OCI-LY1 (cell line): Measurements from ENCODE around the gene IFNL3.

Experiments
- H2AFZ ChIP-seq: fragments of 200-600 bp; sonication (generic), shearing (Covaris generic); 2 replicates; pipeline ENCODE4 v1.6.0; 2014; ENCODE audit warnings: antibody characterized with exemption, mild to moderate bottlenecking, low read length
- H3F3A ChIP-seq: fragments of 200-600 bp; sonication (generic), shearing (Covaris generic); 2 replicates; pipeline ENCODE4 v1.6.0; 2014; ENCODE audit warnings: mild to moderate bottlenecking, antibody characterized with exemption, low read length, moderate library complexity; ENCODE audit not compliant: insufficient read depth
- H3K27ac ChIP-seq: fragments of 200-600 bp; sonication (generic); 2 replicates; pipeline ENCODE4 v1.5.1; 2014; ENCODE audit warnings: low read length, mixed run types, mild to moderate bottlenecking, low read depth; ENCODE audit not compliant: poor library complexity, severe bottlenecking
- H3K27me3 ChIP-seq: fragments of 200-600 bp; sonication (generic); 2 replicates; pipeline ENCODE4 v1.6.0; 2014; ENCODE audit warnings: antibody characterized with exemption, mild to moderate bottlenecking, low read length, moderate library complexity; ENCODE audit not compliant: insufficient read depth
- H3K36me3 ChIP-seq: fragments of 200-600 bp; sonication (generic); 2 replicates; pipeline ENCODE4 v1.6.1; 2014; ENCODE audit warnings: mild to moderate bottlenecking, antibody characterized with exemption, low read length, moderate library complexity, mixed read lengths; ENCODE audit not compliant: insufficient read depth
- H3K4me1 ChIP-seq: fragments of 200-600 bp; sonication (generic); 2 replicates; pipeline ENCODE4 v1.5.1; 2014; ENCODE audit warnings: mild to moderate bottlenecking, low read length, moderate library complexity; ENCODE audit not compliant: insufficient read depth, severe bottlenecking
- H3K4me2 ChIP-seq: fragments of 200-600 bp; sonication (generic), shearing (Covaris generic); 2 replicates; pipeline ENCODE4 v1.6.1; 2014; ENCODE audit warnings: low read length
- H3K4me3 ChIP-seq: fragments of 200-600 bp; sonication (generic); 2 replicates; pipeline ENCODE4 v1.5.1; 2014; ENCODE audit warnings: low read length, low read depth, mild to moderate bottlenecking, mixed read lengths; ENCODE audit not compliant: poor library complexity, severe bottlenecking
- H3K79me2 ChIP-seq: fragments of 200-600 bp; shearing (Covaris generic); 2 replicates; pipeline ENCODE4 v1.6.1; 2016; ENCODE audit warnings: mixed run types, low read length, mixed read lengths; ENCODE audit not compliant: insufficient read depth
- H3K9ac ChIP-seq: fragments of 200-600 bp; sonication (generic), shearing (Covaris generic); 2 replicates; pipeline ENCODE4 v1.6.1; 2014; ENCODE audit warnings: mild to moderate bottlenecking, low read length, mixed read lengths
- H3K9me2 ChIP-seq: fragments of 200-600 bp; sonication (generic), shearing (Covaris generic); 2 replicates; pipeline ENCODE4 v1.6.1; 2014; ENCODE audit warnings: low read depth, mild to moderate bottlenecking, low read length, mixed read lengths
- H3K9me3 ChIP-seq: fragments of 200-600 bp; shearing (Covaris generic); 2 replicates; pipeline ENCODE4 v1.6.1; 2014; ENCODE audit warnings: low read length, mixed read lengths
- H4K20me1 ChIP-seq: fragments of 200-600 bp; sonication (generic), shearing (Covaris generic); 2 replicates; pipeline ENCODE4 v1.6.0; 2016; ENCODE audit warnings: mild to moderate bottlenecking, low read length; ENCODE audit not compliant: insufficient read depth
- CTCF ChIP-seq: fragments of 200-600 bp; sonication (generic), shearing (Covaris generic); IDR thresholded peaks from 2 replicates; pipeline ENCODE4 v1.5.1; 2017; ENCODE audit warnings: mild to moderate bottlenecking, antibody characterized with exemption, low read length, moderate library complexity, mixed read lengths
- EZH2 ChIP-seq: fragments of 200-600 bp; sonication (generic), shearing (Covaris generic); IDR thresholded peaks from 2 replicates; pipeline ENCODE4 v1.8.0; 2017; ENCODE audit warnings: borderline replicate concordance, mixed run types, mild to moderate bottlenecking, antibody characterized with exemption, low read length, moderate library complexity, mixed read lengths

The IFNL3 gene

GRCh38 chr19:39211731-39212374 is 33.0 kb downstream of the IFNL3 start:
- Histone ChIP-seq H2AFZ (no peak overlapping the region), H3F3A (no peaks in the 10 kb centered on the region), H3K27me3 (peaks cover 9% of the 10 kb centered on the region; the same call in 1 of the 2 replicates), H3K79me2 (no peaks in the 10 kb centered on the region), H3K9me3 (no peaks in the 10 kb centered on the region), H3K4me2 (no peak overlapping the region), H3K27ac (no peak overlapping the region), H3K4me3 (no peak overlapping the region), H3K9me2 (no peaks in the 10 kb centered on the region), H3K9ac (no peak overlapping the region), H4K20me1 (no peaks in the 10 kb centered on the region), H3K4me1 (no peaks in the 10 kb centered on the region), H3K36me3 (no peaks in the 10 kb centered on the region; the same call in 1 of the 2 replicates)
- TF ChIP-seq EZH2: no peak

- H4K20me1 ChIP-seq: no peaks in the 10 kb centered on the region
- no peak overlapping the region for H3K4me2 ChIP-seq
- no peaks in the 10 kb centered on the region for H3K9me3 ChIP-seq
- no peak overlapping the region for H3K9ac ChIP-seq
- no peaks in the 10 kb centered on the region for H3F3A ChIP-seq
- no peak for TF ChIP-seq CTCF
- 0 out of 2 replicates have a peak, but pooled peaks cover 5% of the 10 kb centered on the region for H3K27me3 ChIP-seq
- no peak overlapping the region for H3K27ac ChIP-seq
- no peak overlapping the region for H2AFZ ChIP-seq
- no peaks in the 10 kb centered on the region for H3K79me2 ChIP-seq
- H3K36me3 ChIP-seq: no peaks in the 10 kb centered on the region
- H3K9me2 ChIP-seq: no peaks in the 10 kb centered on the region
- no peak overlapping the region for H3K4me3 ChIP-seq
- no peaks in the 10 kb centered on the region for H3K4me1 ChIP-seq
Measured at GRCh38 chr19:39209196-39209595, 35.6 kb downstream of the IFNL3 start.

- Histone ChIP-seq H3K4me3 (no peak overlapping the region), H3K36me3 (no peaks in the 10 kb centered on the region), H4K20me1 (no peaks in the 10 kb centered on the region), H2AFZ (no peak overlapping the region), H3K9me3 (no peaks in the 10 kb centered on the region), H3K9me2 (no peaks in the 10 kb centered on the region), H3K9ac (no peak overlapping the region), H3K4me1 (no peaks in the 10 kb centered on the region), H3K4me2 (no peak overlapping the region), H3K27me3 (0 out of 2 replicates have a peak, but pooled peaks cover 5% of the 10 kb centered on the region), H3K27ac (no peak overlapping the region), H3K79me2 (no peaks in the 10 kb centered on the region), H3F3A (no peaks in the 10 kb centered on the region)
- no peak for TF ChIP-seq CTCF
Measured at GRCh38 chr19:39208175-39208795, 36.5 kb downstream of the IFNL3 start.
